Right renal cortex interstitium (tissue), 3 donors: ENCODE results near the gene CDK5R1. TPM values are rescaled to one million over a fixed set of nuclear protein-coding genes. Genes with fewer than 3 reads are reported as not detected.

Experiments
- DNase-seq, 3 donors: peaks; one replicate each; pipeline ENCODE4 v3.0.0-alpha.2; 2013; ENCODE audit warnings: low read depth in 3 of 3, low spot score in 2 of 3
- polyA plus RNA-seq, 3 donors: library from polyadenylated mRNA; unstranded; fragments of 120-200 nt; gene quantifications; one replicate each; pipeline ENCODE4 v1.2.1, GENCODE V29; 2013; ENCODE audit not compliant: insufficient read length in 3 of 3

The CDK5R1 gene
- polyA plus RNA-seq, 3 donors, result 3.8 to 4.6 (median 4.3) TPM

GRCh38 chr17:32536736-32537643, 50.2 kb downstream of the CDK5R1 start:
- DNase-seq, result no peak

Other genes starting within 250 kb of the CDK5R1 start
- gene RHBDL3, start 221.2 kb upstream of the CDK5R1 start, polyA plus RNA-seq, result 1 to 10 TPM; 1.2 to 1.5 (median 1.3) TPM
- 10 to 100 TPM; 40.4 to 43.5 (median 42.9) TPM for gene C17orf75, start 144.8 kb upstream of the CDK5R1 start, polyA plus RNA-seq
- 100 to 1,000 TPM; 214 to 222 (median 221) TPM for gene ZNF207, start 136.8 kb upstream of the CDK5R1 start, polyA plus RNA-seq
- gene PSMD11, start 42.5 kb upstream of the CDK5R1 start, polyA plus RNA-seq, result 100 to 1,000 TPM in 2 of 3 donors, 10 to 100 TPM in 1; 97.4 to 110 (median 109) TPM